Adrenal gland (tissue), 5 donors: ENCODE data around the gene ADAMTS16.

Source experiments
- CTCF ChIP-seq, 6 experiments: fragments of 450-650 bp in 4 of 6; fragments of 200-600 bp in 2 of 6; sonication (generic) in 1 of 6; IDR thresholded peaks; 1 replicate in 5 of 6; 2 replicates in 1 of 6; pipeline versions ENCODE4 v1.5.1 to v1.8.0; 2016 to 2021; ENCODE audit warnings: antibody characterized with exemption in 6 of 6, mild to moderate bottlenecking in 2 of 6, moderate library complexity in 1 of 6
- POLR2A ChIP-seq, 2 donors: fragments of 450-650 bp; IDR thresholded peaks; one replicate each; pipeline ENCODE4 v1.6.1; 2017; ENCODE audit warnings: antibody characterized with exemption in 2 of 2, mild to moderate bottlenecking in 2 of 2, moderate library complexity in 1 of 2
- donor health status: DM: no; HTN: no; CAD: no.

GRCh38 chr5:5364932-5365331 is 224.8 kb downstream of the ADAMTS16 start:
- TF ChIP-seq CTCF (IDR thresholded peaks at IDR 0.05) (no peak), POLR2A (IDR thresholded peaks at IDR 0.05) (no peak)
